WTC11 (cell line): Measurements from ENCODE around the gene TMEM151B. TPM values are rescaled to one million over a fixed set of nuclear protein-coding genes. Genes with fewer than 3 reads are reported as not detected.

Source experiments
- EMX1 ChIP-seq: fragments of 250-450 bp; sonication (Bioruptor Pico); IDR thresholded peaks from 2 replicates; pipeline ENCODE4 v1.8.0; 2021; ENCODE audit warnings: mild to moderate bottlenecking
- ESRRA ChIP-seq: sonication (generic); formaldehyde crosslinking; IDR thresholded peaks from 2 replicates; pipeline ENCODE4 v1.8.1; 2022; ENCODE audit warnings: mild to moderate bottlenecking, missing genetic modification reagents, borderline replicate concordance
- HMGA2 ChIP-seq: fragments of 250-450 bp; sonication (Bioruptor Pico); IDR thresholded peaks from 2 replicates; pipeline ENCODE4 v1.4.0; 2021; ENCODE audit warnings: mild to moderate bottlenecking, moderate library complexity
- IRF2 ChIP-seq: sonication (generic); formaldehyde crosslinking; IDR thresholded peaks from 2 replicates; pipeline ENCODE4 v1.8.0; 2022; ENCODE audit warnings: low read depth, missing genetic modification reagents, borderline replicate concordance
- NFYB ChIP-seq: sonication (generic); formaldehyde crosslinking; conservative IDR thresholded peaks from 2 replicates; pipeline ENCODE4 v1.8.0; 2022; ENCODE audit warnings: low read depth, missing genetic modification reagents
- TCF7 ChIP-seq: sonication (generic); formaldehyde crosslinking; IDR thresholded peaks from 2 replicates; pipeline ENCODE4 v1.8.0; 2022; ENCODE audit warnings: mild to moderate bottlenecking, low read depth, missing genetic modification reagents, moderate library complexity
- TEAD4 ChIP-seq: sonication (generic); formaldehyde crosslinking; IDR thresholded peaks from 2 replicates; pipeline ENCODE4 v1.8.0; 2022; ENCODE audit warnings: mild to moderate bottlenecking, missing genetic modification reagents
- ZNF121 ChIP-seq: sonication (generic); formaldehyde crosslinking; IDR thresholded peaks from 2 replicates; pipeline ENCODE4 v1.8.0; 2023; ENCODE audit warnings: missing genetic modification reagents
- ZNF219 ChIP-seq: sonication (generic); formaldehyde crosslinking; IDR thresholded peaks from 2 replicates; pipeline ENCODE4 v1.8.0; 2023; ENCODE audit warnings: missing genetic modification reagents, mild to moderate bottlenecking, borderline replicate concordance
- ZNF232 ChIP-seq: sonication (generic); formaldehyde crosslinking; IDR thresholded peaks from 2 replicates; pipeline ENCODE4 v1.8.0; 2022; ENCODE audit warnings: mild to moderate bottlenecking, missing genetic modification reagents
- ZNF317 ChIP-seq: sonication (generic); formaldehyde crosslinking; IDR thresholded peaks from 2 replicates; pipeline ENCODE4 v1.8.1; 2023; ENCODE audit warnings: low read depth, mild to moderate bottlenecking, moderate library complexity, missing genetic modification reagents, borderline replicate concordance
- ZNF423 ChIP-seq: fragments of 250-450 bp; sonication (Bioruptor Pico); IDR thresholded peaks from 2 replicates; pipeline ENCODE4 v2.1.2; 2022; ENCODE audit warnings: mild to moderate bottlenecking, moderate library complexity
- ZNF671 ChIP-seq: fragments of 250-450 bp; sonication (Bioruptor Pico); IDR thresholded peaks from 2 replicates; pipeline ENCODE4 v1.8.0; 2021; ENCODE audit warnings: mild to moderate bottlenecking
- total RNA-seq: library from RNA; stranded (reverse); gene quantifications from 3 replicates; pipeline ENCODE4 v1.2.3, GENCODE V29; 2021
- TF ChIP-seq, protein P1 (sequence below): fragments of 250-450 bp; sonication (Bioruptor Pico); IDR thresholded peaks from 2 replicates; pipeline ENCODE4 v1.9.0; 2021; ENCODE audit warnings: mild to moderate bottlenecking, borderline replicate concordance
- TF ChIP-seq, protein P2 (sequence below): fragments of 250-450 bp; sonication (Bioruptor Pico); IDR thresholded peaks from 2 replicates; pipeline ENCODE4 v2.1.2; 2022; ENCODE audit warnings: mild to moderate bottlenecking, moderate library complexity
- TF ChIP-seq, protein P3 (sequence below): sonication (generic); formaldehyde crosslinking; IDR thresholded peaks from 2 replicates; pipeline ENCODE4 v1.8.0; 2022; ENCODE audit warnings: missing genetic modification reagents
- TF ChIP-seq, protein P4 (sequence below): sonication (generic); formaldehyde crosslinking; IDR thresholded peaks from 2 replicates; pipeline ENCODE4 v1.8.0; 2022; ENCODE audit warnings: mild to moderate bottlenecking, missing genetic modification reagents
- TF ChIP-seq, protein P5 (sequence below): sonication (generic); formaldehyde crosslinking; IDR thresholded peaks from 2 replicates; pipeline ENCODE4 v1.8.0; 2022; ENCODE audit warnings: mild to moderate bottlenecking, missing genetic modification reagents

The TMEM151B gene
- total RNA-seq, 1 experiment from 2014 or later = 5.5 TPM

DNA sequence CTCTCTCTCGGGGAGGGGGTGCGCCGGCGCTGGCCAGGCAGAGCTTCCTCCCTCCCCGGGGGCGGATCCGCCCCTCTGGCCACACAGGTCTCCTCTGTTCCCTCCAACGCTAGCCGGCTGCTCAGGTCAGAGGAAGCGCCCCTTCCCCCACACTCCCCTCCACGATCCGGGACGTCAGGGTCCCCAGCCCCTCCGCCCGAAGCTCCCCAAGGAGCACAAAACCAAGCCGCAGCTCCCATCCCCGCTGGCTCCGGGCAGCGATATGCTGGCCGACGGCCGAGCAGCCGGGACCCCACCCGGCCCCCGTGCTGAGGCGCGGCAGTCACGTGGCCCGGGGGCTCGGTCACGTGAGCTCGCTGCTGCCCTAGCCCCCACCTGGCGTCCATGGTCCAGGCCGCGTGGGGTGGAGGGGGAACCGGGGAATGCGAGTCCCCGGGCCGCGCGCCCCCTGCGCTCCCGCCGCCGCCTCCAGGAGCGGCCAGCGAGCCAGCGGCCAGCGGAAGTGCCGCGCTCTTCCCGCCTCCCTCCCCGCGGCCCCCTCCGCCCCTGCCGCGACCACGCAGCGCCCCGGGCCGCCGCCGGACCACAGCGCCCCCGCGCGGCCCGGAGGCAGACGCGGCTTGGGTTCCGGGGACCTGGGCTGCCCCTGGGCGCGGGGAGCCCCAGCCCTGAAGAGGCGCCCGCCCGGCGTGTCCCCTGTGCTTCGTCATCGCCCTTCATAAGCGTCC lies 13.1 kb upstream of the TMEM151B start, which contains the start of gene SLC35B2 (continued):
- TF ChIP-seq, protein P1, sequence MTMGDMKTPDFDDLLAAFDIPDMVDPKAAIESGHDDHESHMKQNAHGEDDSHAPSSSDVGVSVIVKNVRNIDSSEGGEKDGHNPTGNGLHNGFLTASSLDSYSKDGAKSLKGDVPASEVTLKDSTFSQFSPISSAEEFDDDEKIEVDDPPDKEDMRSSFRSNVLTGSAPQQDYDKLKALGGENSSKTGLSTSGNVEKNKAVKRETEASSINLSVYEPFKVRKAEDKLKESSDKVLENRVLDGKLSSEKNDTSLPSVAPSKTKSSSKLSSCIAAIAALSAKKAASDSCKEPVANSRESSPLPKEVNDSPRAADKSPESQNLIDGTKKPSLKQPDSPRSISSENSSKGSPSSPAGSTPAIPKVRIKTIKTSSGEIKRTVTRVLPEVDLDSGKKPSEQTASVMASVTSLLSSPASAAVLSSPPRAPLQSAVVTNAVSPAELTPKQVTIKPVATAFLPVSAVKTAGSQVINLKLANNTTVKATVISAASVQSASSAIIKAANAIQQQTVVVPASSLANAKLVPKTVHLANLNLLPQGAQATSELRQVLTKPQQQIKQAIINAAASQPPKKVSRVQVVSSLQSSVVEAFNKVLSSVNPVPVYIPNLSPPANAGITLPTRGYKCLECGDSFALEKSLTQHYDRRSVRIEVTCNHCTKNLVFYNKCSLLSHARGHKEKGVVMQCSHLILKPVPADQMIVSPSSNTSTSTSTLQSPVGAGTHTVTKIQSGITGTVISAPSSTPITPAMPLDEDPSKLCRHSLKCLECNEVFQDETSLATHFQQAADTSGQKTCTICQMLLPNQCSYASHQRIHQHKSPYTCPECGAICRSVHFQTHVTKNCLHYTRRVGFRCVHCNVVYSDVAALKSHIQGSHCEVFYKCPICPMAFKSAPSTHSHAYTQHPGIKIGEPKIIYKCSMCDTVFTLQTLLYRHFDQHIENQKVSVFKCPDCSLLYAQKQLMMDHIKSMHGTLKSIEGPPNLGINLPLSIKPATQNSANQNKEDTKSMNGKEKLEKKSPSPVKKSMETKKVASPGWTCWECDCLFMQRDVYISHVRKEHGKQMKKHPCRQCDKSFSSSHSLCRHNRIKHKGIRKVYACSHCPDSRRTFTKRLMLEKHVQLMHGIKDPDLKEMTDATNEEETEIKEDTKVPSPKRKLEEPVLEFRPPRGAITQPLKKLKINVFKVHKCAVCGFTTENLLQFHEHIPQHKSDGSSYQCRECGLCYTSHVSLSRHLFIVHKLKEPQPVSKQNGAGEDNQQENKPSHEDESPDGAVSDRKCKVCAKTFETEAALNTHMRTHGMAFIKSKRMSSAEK (CRISPR knock-in tag) = no peak
- TF ChIP-seq NFYB (CRISPR knock-in tag) = no peak
- no peak for TF ChIP-seq ZNF671
- TF ChIP-seq ZNF232 (CRISPR knock-in tag) = no peak
- TF ChIP-seq ZNF317 (CRISPR knock-in tag) = no peak
- TF ChIP-seq TCF7 (CRISPR knock-in tag) = no peak
- TF ChIP-seq, protein P2, sequence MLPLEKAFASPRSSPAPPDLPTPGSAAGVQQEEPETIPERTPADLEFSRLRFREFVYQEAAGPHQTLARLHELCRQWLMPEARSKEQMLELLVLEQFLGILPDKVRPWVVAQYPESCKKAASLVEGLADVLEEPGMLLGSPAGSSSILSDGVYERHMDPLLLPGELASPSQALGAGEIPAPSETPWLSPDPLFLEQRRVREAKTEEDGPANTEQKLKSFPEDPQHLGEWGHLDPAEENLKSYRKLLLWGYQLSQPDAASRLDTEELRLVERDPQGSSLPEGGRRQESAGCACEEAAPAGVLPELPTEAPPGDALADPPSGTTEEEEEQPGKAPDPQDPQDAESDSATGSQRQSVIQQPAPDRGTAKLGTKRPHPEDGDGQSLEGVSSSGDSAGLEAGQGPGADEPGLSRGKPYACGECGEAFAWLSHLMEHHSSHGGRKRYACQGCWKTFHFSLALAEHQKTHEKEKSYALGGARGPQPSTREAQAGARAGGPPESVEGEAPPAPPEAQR (CRISPR knock-in tag) = no peak
- TF ChIP-seq, protein P3, sequence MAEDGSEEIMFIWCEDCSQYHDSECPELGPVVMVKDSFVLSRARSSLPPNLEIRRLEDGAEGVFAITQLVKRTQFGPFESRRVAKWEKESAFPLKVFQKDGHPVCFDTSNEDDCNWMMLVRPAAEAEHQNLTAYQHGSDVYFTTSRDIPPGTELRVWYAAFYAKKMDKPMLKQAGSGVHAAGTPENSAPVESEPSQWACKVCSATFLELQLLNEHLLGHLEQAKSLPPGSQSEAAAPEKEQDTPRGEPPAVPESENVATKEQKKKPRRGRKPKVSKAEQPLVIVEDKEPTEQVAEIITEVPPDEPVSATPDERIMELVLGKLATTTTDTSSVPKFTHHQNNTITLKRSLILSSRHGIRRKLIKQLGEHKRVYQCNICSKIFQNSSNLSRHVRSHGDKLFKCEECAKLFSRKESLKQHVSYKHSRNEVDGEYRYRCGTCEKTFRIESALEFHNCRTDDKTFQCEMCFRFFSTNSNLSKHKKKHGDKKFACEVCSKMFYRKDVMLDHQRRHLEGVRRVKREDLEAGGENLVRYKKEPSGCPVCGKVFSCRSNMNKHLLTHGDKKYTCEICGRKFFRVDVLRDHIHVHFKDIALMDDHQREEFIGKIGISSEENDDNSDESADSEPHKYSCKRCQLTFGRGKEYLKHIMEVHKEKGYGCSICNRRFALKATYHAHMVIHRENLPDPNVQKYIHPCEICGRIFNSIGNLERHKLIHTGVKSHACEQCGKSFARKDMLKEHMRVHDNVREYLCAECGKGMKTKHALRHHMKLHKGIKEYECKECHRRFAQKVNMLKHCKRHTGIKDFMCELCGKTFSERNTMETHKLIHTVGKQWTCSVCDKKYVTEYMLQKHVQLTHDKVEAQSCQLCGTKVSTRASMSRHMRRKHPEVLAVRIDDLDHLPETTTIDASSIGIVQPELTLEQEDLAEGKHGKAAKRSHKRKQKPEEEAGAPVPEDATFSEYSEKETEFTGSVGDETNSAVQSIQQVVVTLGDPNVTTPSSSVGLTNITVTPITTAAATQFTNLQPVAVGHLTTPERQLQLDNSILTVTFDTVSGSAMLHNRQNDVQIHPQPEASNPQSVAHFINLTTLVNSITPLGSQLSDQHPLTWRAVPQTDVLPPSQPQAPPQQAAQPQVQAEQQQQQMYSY (CRISPR knock-in tag) = no peak
- peak; percentile 46; the same call in 1 of the 2 replicates for TF ChIP-seq ESRRA
- TF ChIP-seq TEAD4 (CRISPR knock-in tag) = no peak
- peak; percentile 64; the same call in 1 of the 2 replicates for TF ChIP-seq EMX1 (CRISPR knock-in tag)
- TF ChIP-seq IRF2 (CRISPR knock-in tag) = no peak
- no peak for TF ChIP-seq ZNF121 (CRISPR knock-in tag)
- TF ChIP-seq ZNF219 (CRISPR knock-in tag) = peak; percentile 83; the same call in 1 of the 2 replicates
- TF ChIP-seq ZNF423 (CRISPR knock-in tag) = peak; percentile 33
- TF ChIP-seq HMGA2 (CRISPR knock-in tag) = peak; percentile 14; the same call in 1 of the 2 replicates
- TF ChIP-seq, protein P4, sequence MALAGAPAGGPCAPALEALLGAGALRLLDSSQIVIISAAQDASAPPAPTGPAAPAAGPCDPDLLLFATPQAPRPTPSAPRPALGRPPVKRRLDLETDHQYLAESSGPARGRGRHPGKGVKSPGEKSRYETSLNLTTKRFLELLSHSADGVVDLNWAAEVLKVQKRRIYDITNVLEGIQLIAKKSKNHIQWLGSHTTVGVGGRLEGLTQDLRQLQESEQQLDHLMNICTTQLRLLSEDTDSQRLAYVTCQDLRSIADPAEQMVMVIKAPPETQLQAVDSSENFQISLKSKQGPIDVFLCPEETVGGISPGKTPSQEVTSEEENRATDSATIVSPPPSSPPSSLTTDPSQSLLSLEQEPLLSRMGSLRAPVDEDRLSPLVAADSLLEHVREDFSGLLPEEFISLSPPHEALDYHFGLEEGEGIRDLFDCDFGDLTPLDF (CRISPR knock-in tag) = 0 out of 2 replicates have a peak, but pooled peaks have one; percentile 12
- TF ChIP-seq, protein P5, sequence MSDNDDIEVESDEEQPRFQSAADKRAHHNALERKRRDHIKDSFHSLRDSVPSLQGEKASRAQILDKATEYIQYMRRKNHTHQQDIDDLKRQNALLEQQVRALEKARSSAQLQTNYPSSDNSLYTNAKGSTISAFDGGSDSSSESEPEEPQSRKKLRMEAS (CRISPR knock-in tag) = peak; percentile 92
